Activated CD8-positive, alpha-beta memory T cell treated with anti-CD3 and anti-CD28 coated beads, Interleukin-2, amount 50 U/mL, for 4 hours (primary cell): ENCODE results near the gene DNAH2.
"Not testable (repeated sequence)": the region's sequence is repeated elsewhere in the genome, so short reads cannot be mapped to it uniquely, and the experiment has no call there.

ENCODE experiments used
- DNase-seq: peaks from one replicate; pipeline ENCODE4 v3.0.0-alpha.2; 2020

The DNAH2 gene

DNA sequence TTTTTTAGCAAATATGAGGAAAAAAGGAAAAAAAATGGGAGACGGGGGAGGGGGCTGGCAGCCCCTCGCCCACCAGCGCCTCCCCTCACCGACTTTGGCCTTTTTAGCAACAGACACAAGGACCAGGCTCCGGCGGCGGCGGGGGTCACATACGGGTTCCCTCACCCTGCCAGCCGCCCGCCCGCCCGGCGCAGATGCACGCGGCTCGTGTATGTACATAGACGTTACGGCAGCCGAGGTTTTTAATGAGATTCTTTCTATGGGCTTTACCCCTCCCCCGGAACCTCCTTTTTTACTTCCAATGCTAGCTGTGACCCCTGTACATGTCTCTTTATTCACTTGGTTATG, 136.1 kb downstream of the DNAH2 start:
- DNase-seq = no peak

DNA sequence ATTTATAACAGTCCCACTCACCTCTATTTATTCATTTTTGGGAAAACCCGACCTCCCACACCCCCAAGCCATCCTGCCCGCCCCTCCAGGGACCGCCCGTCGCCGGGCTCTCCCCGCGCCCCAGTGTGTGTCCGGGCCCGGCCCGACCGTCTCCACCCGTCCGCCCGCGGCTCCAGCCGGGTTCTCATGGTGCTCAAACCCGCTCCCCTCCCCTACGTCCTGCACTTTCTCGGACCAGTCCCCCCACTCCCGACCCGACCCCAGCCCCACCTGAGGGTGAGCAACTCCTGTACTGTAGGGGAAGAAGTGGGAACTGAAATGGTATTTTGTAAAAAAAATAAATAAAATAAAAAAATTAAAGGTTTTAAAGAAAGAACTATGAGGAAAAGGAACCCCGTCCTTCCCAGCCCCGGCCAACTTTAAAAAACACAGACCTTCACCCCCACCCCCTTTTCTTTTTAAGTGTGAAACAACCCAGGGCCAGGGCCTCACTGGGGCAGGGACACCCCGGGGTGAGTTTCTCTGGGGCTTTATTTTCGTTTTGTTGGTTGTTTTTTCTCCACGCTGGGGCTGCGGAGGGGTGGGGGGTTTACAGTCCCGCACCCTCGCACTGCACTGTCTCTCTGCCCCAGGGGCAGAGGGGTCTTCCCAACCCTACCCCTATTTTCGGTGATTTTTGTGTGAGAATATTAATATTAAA, 136.7 kb downstream of the DNAH2 start:
- peak; percentile 37 for DNase-seq

GRCh38 chr17:7854851-7855659, 137.5 kb downstream of the DNAH2 start, which contains the start of gene TMEM88:
Gene TMEM88 (plus strand): TSS chr17:7855066. CDS start chr17:7855075, 9 bp downstream.
- DNase-seq = peak; percentile 47

DNA sequence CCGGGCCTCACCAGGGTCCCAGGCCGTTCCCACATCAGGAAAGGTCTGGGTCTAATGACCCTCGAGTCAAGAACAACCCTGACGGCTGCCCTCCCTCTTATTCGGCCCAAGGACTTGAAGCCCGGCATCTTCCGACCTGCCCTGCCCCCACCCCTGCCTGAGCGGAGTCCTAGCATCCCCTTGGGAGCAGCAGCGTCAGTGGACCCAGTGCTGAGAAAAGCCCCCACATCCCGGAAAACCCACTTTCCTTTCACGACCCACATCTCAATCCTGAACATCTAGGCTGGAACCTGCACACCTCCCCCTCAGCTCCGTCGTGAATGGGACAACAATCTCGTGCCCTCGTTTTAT, 138.1 kb downstream of the DNAH2 start:
- DNase-seq = peak; percentile 43

DNA sequence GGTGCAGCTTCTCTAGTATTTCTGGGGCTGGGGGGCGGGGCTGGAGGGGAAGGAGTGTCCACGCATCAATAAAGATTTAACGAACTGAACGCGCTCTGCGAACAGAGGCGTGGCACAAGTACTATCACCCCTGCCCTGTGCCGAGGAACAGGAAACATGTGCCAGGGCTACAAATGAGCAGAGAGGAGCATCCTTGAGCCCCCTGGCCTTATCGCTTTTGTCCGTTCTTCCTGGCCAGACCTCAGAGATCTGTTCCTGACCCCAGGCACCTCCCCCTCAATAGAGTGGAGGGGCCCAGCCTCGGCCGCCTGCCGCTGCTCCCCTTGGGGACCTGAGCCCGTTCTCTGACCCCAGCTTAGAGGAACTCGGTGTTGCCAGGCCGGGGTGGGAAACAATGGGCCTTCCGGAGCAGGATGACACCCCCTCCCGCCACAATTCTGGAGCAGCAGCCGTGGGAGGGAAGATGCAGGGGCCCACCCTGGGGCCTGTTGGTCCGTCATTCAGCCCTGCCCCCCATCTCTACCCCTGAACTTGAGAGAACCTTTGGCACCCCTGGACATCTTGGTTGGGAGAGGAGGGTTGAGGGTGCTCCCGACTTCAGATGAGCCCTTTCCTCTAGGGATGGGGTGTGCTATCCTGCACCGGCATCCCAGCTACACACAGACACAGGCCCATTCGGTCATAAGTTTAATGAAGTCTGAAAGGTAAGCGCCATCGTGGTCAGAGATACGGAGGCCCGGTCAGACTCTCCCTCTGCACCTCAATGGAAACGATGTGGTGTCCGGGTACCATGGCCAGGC, 138.7 kb downstream of the DNAH2 start:
- peak; percentile 58 for DNase-seq

DNA sequence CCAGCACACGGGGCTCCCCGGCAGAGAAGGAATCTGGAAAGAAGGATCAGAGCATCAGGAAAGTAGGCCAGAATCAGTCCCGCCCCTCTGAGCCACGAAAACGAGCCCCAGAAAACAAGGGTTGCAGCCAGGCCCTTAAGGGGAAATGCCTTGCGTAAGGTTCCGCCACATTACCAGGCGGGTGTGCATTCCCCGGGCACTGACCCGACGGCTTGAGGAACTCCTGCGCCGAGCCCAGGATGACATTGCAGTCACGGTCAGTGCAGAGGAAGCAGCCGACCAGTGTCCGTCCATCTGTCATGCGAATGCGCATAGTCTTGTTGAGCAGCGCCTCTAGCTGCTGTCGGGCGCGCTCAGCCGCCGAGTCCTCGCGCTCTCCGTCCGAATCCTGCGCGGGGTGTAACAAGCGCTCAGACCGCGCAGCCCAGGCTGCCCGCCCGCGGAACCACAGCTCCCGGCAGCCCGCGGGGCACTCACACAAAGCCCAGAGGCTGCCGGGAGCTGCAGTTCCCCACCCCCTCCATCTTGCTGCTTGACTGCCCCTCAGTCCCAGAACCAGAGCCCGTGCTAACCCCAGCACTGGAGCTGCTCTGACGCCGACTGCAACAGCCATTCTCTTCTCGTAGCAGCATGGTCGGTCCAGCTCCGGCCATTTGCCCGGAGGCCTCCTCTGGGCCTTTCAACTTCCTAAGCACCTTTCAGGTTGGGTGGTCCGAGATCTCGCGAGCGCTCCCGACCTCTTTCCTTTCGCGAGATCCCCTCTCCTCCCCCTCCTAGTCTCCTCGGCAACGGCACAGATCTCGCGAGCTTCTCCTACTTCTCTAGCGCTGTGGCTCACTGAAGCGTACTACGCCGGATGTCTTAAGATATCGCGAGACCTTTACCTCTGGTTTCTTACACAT, 139.5 kb downstream of the DNAH2 start, which contains the start of gene NAA38:
Gene NAA38, minus strand, starts transcription at position 749 of the 902 bp plus-strand sequence. Its CDS starts 96 bp downstream, at position 653.
- peak; percentile 92 for DNase-seq

DNA sequence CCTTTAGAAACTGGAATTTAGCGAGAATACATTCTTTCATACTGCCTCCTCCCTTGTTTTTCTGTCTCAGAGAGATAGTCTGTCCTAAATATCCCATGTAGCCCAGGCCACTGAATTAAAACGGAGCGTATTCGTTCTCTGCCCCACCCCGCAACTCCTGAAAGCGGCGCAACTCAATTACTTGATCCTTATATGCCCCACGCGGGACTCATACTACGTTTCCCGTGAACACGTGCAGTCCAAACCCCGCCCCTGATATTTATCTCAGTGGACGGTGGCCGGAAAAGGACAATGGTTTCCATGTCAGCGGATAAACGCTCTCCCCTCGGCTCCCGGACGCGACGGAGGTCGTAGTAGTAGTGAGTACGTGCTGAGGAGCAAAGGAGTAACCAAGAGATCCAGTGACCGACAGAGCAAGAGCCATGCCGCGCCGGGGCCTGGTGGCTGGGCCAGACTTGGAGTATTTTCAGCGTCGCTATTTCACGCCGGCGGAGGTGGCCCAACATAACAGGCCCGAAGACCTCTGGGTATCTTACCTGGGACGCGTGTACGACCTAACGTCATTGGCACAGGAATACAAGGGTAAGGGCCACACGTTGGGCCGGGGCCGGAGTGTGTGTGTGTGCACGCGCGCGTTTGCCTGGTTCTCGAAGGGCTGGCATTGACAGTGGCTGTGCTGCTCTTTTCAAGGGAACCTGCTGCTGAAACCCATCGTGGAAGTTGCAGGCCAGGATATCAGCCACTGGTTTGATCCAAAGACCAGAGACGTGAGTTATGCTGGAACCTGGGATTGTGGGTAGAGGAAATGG, 140.4 kb downstream of the DNAH2 start, which contains the start of gene CYB5D1:
Gene CYB5D1, plus strand, starts transcription at position 291 of the 809 bp plus-strand sequence. Its CDS starts 132 bp downstream, at position 423.
- peak; percentile 85 for DNase-seq

DNA sequence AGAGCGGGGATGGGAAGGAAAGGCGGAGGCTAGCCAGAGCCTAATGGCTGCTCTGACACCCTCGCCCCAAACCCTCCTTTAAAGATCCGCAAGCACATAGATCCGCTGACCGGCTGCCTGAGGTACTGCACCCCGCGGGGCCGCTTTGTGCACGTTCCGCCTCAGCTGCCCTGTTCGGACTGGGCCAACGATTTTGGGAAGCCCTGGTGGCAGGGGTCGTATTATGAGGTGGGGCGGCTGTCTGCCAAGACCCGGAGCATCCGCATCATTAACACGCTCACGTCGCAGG, 140.9 kb downstream of the DNAH2 start:
- peak; percentile 41 for DNase-seq

- no peak for DNase-seq
Observed at GRCh38 chr17:7859028-7859427, 141.5 kb downstream of the DNAH2 start.

DNA sequence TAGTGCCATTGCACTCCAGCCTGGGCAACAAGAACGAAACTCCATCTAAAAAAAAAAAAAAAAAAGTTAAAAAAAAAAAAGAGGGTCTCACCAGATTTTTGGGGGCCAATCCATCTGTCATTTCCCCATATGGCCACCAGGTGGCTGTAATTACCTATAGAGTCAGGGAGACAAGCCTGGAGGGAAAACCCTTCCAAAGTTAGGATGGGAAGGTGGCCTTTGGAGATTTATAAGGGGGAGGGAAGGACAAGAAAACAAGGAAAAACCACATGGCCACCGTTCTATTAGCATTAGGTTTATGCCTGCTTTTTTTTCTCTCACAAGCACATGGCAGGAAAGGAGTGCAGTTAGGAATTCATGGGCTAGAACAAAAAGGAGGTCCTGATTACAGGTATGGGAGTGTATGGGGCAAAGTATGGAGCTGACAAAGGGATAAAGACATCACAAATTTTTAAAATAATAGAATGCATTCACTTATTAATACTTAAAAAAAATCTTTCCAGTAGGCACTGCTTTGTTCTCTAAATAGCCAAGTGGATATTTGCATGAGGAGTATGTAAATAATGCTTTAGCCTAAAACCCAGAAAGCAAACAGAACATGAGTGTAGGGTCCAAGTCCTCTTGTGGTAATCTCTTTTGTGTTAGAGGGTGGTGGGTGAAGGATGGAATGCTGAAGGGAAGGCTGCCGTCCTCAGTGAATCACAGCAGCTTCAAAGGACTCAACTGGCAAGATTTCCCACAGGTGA, 145.3 kb downstream of the DNAH2 start:
- peak; percentile 62 for DNase-seq

GRCh38 chr17:7864384-7864783, 146.8 kb downstream of the DNAH2 start:
- not testable (repeated sequence) for DNase-seq

- no peak for DNase-seq
Observed at GRCh38 chr17:7864995-7865650, 147.6 kb downstream of the DNAH2 start.

DNA sequence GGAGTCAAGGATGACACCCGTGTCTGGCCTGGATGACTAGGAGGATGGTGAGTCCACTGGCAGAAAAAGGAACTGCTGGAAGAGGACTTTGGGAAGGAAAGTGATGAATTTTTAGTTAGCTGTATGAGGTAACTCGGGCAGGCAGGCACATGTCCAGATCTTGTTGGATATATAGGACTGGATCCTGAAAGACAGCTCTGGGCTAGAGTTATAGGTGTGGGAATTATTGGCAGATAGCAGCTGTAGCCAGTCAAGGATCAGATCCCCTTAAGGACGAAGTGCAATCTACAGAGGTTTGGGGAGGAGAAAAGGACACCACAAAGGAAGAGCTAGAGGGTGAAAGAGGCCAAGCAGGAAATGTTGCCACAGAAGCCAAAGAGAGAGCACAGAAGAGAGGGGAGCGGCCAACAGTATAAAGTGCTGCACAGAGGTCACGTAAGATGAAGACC, 150.4 kb downstream of the DNAH2 start:
- no peak for DNase-seq

DNA sequence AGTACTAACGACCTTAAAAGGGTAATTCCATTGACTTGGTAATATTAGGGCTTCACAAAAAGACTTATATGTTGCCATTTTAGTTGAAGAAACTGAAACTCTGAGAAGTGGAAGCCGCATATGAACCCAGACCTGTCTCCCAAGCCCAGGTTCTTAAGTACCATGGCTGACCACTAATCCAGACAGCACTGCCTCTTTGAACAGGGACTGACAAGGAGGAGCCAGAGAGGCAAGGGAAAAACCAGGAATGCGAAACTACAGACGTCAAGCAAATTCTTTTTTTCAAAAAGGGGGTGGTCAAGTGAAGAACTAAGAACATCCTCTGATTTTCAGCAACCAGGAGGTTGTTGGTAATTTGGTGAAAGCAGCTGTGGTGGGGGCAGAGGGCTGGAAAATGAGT, 155.5 kb downstream of the DNAH2 start:
- no peak for DNase-seq

DNA sequence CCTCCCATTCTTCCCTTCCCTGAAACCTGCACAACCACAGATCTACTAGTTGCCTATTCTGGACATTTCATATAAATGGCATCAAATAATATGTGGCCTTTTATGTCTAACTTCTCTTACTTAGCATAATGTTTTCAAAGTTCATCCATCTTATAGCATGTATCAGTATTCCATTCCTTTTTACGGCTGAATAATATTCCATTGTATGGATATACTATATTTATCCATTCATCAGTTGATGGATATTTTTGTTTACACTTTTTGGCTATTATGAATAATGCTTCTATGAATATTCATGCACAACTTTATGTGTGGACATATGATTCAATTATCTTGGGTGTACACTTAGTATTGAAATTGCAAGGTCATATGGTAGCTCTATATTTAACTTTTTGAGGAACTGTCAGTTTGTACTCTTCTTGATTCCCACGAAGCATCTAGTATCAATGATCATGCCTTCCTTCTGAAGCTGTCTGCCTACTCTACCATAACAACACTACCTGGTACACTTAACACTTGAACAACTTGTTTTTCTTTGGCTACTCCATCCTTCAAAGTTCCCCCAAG, 158.3 kb downstream of the DNAH2 start:
- DNase-seq = no peak

DNA sequence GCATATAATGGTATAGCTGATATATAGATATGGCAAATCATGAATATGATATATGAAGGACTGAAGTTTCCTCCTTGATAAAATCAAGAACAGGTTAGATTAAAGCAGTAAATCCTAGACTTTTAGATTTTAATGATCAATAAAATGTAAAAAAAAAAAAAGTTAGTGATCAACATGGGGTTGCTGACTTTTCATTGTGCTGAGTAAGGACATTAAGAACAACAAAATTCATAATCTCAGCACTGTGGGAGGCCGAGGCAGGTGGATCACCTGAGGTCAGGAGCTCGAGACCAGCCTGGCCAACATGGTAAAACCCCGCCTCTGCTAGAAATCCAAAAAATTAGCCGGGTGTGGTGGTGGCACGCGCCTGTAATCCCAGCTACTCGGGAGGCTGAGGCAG, 160.7 kb downstream of the DNAH2 start:
- no peak for DNase-seq

DNA sequence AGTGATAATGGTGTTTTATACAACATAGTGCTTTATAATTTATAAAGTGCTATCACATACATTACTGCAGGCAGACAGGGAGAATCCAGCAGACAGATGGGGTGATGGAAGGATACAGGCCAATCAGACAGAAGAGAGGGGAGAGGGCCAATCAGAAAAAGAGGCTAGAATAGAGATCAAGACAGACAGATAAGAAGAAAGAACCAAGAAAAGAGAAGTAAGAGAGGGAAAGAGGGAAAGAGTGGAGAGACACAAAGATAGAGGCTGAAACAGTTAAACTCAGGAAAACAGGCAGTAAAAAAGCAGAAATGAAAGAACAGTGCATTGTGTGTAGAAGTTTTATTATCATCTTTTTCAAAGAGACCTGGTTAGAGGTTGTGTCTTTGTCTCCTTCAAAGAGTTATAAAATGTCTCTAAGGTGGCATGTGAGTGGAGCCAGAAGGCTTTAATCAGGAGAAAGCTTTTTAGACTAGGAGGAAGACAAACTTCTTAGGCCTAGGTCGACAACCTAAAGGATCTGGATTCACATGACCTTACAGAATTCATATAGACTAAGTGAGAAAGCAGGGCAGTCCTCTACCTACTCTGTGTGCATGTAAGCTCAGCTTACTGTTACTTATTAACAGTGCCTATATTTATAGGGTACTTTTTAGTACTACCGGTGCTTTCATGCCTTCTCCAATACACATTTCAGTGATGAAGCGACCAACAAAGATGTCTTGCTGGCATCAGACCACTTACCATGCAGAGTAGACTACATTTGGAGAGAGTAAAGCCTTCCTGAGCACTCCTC, 162.7 kb downstream of the DNAH2 start:
- DNase-seq = no peak

DNA sequence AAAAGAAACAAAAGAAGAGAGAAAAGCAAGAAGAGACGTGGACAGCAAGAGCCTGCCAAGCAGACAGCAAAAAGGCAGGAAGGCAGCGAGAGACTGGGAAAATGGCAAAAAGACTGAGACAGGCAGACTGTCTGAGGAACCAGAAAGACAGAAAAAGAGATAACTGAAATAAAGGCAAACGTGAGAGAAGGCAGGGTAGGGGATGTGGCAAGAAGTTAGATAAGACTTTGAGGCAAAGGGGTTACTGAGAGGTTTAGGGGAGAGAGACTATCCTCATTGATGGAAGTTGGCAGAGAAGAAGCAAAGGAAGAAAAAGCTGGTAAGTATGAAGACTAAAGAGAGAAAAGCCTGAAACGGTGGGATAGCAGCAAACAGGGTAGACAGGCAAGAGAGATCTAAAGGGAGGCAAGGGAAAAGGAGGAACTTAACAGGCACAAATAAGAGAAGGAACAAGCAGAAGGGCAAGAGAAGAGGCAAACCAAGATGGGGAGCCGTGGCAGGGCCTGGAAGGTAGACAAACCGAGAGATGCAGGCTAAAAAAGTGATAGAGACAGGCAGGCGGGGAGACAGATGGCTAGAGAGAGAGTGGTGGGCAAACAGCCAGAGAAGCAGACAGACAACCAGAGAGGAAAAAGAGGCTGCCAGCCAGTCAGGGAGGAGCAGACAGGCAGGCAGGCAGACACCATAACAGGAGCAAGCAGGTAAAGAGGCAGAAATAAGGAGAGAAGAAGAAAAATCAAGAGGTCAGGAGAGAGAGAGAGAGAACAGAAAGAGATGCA, 163.9 kb downstream of the DNAH2 start:
- no peak for DNase-seq
